Progenitor cell of endocrine pancreas (in vitro differentiated cells): Measurements from ENCODE around the gene ZNF407. TPM values are rescaled to one million over a fixed set of nuclear protein-coding genes. Genes with fewer than 3 reads are reported as not detected.

ENCODE experiments used
- DNase-seq: peaks from one replicate; pipeline ENCODE4 v3.0.0; 2021; ENCODE audit warnings: low spot score; ENCODE audit not compliant: unreplicated experiment
- H3K27ac Mint-ChIP-seq: 2 replicates; pipeline ENCODE4 v1.8.0; 2021; ENCODE audit warnings: mild to moderate bottlenecking, moderate library complexity, mixed read lengths
- H3K27me3 Mint-ChIP-seq: 2 replicates; pipeline ENCODE4 v1.8.0; 2021; ENCODE audit warnings: mixed read lengths
- H3K36me3 Mint-ChIP-seq: 2 replicates; pipeline ENCODE4 v1.8.0; 2022; ENCODE audit warnings: mixed read lengths; ENCODE audit not compliant: insufficient read depth
- H3K4me1 Mint-ChIP-seq: 2 replicates; pipeline ENCODE4 v1.8.0; 2021; ENCODE audit warnings: low read depth, mixed read lengths
- H3K4me3 Mint-ChIP-seq: 2 replicates; pipeline ENCODE4 v1.8.0; 2021; ENCODE audit warnings: low read depth, mild to moderate bottlenecking, moderate library complexity, mixed read lengths
- H3K9me3 Mint-ChIP-seq: 2 replicates; pipeline ENCODE4 v1.8.0; 2021; ENCODE audit warnings: low read depth, mixed read lengths
- total RNA-seq: library from RNA; stranded (reverse); gene quantifications from 2 replicates; pipeline ENCODE4 v1.2.1, GENCODE V29; 2021
- TF ChIP-seq, protein P1 (sequence below): fragments of 200-600 bp; sonication (generic); IDR thresholded peaks from one replicate; pipeline ENCODE4 v1.5.0; 2021; ENCODE audit warnings: antibody characterized with exemption, mild to moderate bottlenecking; ENCODE audit not compliant: unreplicated experiment

Gene ZNF407
- total RNA-seq, 1 donor from 2014 or later, result 18.1 TPM

DNA sequence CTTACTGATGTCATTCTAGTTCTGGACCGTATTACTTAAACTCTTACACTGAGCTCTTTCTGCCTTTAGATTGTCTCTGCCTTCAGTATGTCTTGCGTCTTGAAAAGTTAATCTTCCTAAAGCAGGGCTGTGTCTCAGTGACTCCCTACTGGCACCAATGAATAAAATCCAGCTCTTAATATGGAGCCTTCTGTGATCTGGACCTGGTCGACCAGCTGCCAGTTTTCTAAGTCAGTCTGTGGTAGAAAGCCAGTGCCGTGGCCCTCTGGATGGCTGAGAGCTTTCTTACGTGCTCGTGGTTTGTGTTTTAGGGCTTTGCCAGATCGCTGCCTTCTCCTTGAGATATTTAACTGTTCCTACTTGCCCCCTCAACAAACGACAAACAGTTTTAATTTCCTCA is 26.8 kb downstream of the ZNF407 start:
- no peak overlapping the region for H3K27ac Mint-ChIP-seq
- no peaks in the 10 kb centered on the region for H3K4me1 Mint-ChIP-seq
- no peaks in the 10 kb centered on the region for H3K27me3 Mint-ChIP-seq
- no peaks in the 10 kb centered on the region for H3K9me3 Mint-ChIP-seq
- DNase-seq, result no peak
- TF ChIP-seq, protein P1, sequence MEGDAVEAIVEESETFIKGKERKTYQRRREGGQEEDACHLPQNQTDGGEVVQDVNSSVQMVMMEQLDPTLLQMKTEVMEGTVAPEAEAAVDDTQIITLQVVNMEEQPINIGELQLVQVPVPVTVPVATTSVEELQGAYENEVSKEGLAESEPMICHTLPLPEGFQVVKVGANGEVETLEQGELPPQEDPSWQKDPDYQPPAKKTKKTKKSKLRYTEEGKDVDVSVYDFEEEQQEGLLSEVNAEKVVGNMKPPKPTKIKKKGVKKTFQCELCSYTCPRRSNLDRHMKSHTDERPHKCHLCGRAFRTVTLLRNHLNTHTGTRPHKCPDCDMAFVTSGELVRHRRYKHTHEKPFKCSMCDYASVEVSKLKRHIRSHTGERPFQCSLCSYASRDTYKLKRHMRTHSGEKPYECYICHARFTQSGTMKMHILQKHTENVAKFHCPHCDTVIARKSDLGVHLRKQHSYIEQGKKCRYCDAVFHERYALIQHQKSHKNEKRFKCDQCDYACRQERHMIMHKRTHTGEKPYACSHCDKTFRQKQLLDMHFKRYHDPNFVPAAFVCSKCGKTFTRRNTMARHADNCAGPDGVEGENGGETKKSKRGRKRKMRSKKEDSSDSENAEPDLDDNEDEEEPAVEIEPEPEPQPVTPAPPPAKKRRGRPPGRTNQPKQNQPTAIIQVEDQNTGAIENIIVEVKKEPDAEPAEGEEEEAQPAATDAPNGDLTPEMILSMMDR, result no peak
- H3K36me3 Mint-ChIP-seq, result no peaks in the 10 kb centered on the region
- no peak overlapping the region for H3K4me3 Mint-ChIP-seq

DNA sequence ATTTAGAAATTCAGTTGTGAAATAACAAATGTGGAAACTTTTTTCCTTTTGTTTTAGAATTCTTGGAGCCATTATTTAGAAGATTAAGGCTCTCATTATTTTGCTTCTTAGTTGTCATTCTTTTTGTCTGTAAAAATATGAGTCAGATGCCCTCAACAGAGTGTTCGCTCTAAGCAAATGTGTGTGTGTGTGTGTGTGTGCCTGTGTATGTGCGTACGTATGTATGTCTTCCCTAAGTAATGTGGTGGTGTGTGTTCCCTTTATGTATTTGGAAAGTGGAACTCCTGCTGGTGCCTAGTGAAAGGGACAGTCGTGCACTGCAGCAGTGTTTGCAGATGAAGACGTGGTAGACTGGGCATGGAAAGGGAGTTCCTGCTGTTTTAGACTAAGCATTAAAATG is 27.5 kb downstream of the ZNF407 start:
- H3K4me3 Mint-ChIP-seq, result no peak overlapping the region
- H3K36me3 Mint-ChIP-seq, result no peaks in the 10 kb centered on the region
- no peaks in the 10 kb centered on the region for H3K9me3 Mint-ChIP-seq
- no peaks in the 10 kb centered on the region for H3K4me1 Mint-ChIP-seq
- TF ChIP-seq, protein P1, result no peak
- H3K27me3 Mint-ChIP-seq, result no peaks in the 10 kb centered on the region
- H3K27ac Mint-ChIP-seq, result no peak overlapping the region
- DNase-seq, result no peak

DNA sequence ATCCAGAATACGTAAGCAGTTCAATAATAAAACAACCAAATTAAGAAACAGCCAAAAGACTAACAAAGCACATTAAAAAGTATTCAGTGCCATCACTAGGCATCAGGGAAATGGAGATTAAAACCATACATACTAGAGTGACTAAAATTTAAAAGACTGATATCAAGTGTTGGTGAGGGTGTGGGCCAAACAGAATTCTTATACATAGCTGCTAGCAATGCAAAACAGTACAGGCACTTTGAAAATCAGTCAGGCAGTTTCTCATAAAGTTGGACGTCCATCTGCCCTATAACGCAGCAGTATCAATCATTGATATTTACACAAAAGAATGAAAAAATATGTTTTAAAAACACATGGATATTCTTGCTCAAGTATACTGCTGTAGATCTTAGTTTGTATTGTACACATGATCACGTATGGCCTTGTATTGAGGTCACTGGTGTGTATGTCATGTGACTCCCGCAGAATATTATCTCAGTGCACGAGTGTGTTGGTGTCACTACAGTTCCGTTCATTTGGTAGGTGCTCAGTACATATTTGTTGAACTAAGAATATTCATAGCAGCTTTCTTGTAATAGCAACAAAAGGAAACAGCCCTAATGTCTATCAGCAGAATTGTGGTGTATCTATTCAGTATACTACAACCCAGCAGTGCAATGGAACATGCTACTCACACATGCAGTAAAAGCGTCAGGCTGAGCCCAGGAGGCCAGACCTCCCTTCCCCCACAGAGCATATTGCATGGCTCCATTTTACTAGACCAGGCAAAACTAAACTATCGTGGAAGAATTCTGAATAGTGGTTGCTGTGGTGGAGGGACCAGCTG is 28.6 kb downstream of the ZNF407 start:
- Mint-ChIP-seq H3K4me1 (no peaks in the 10 kb centered on the region), H3K27ac (no peak overlapping the region), H3K9me3 (no peaks in the 10 kb centered on the region), H3K4me3 (no peak overlapping the region), H3K27me3 (no peaks in the 10 kb centered on the region), H3K36me3 (no peaks in the 10 kb centered on the region)
- DNase-seq, result no peak
- TF ChIP-seq, protein P1, result no peak

DNA sequence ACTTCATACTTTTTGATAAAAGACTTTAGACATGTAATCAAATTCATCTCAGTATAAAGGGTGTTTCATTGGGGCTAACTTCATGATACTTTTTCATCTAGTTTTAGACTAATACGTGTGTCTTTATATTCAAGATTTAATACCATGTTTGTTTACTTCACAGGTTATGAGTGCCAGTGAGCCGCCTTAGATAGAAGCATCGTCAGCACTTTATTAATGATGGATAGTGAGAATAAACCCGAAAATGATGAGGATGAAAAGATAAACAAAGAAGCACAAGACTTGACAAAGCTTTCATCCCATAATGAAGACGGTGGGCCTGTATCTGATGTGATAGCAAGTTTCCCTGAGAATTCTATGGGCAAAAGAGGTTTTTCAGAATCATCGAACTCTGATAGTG is 33.1 kb downstream of the ZNF407 start:
- H3K27ac Mint-ChIP-seq, result no peak overlapping the region
- peaks cover 7% of the 10 kb centered on the region for H3K4me1 Mint-ChIP-seq
- peaks cover 13% of the 10 kb centered on the region for H3K36me3 Mint-ChIP-seq
- no peaks in the 10 kb centered on the region for H3K9me3 Mint-ChIP-seq
- TF ChIP-seq, protein P1, result no peak
- no peaks in the 10 kb centered on the region for H3K27me3 Mint-ChIP-seq
- H3K4me3 Mint-ChIP-seq, result no peak overlapping the region
- no peak for DNase-seq

DNA sequence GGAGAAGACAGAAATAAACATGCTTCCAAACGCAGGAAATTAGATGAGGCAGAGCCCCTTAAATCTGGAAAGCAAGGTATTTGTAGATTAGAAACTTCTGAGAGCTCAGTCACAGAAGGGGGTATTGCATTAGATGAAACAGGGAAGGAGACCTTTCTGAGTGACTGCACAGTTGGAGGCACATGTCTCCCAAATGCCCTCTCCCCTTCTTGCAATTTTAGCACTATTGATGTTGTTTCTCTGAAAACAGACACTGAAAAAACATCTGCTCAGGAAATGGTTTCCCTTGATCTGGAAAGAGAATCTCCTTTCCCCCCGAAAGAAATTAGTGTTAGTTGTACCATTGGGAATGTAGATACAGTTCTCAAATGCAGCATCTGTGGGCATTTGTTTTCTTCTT is 33.5 kb downstream of the ZNF407 start:
- DNase-seq, result no peak
- Mint-ChIP-seq H3K4me1 (peaks cover 7% of the 10 kb centered on the region), H3K36me3 (peaks cover 13% of the 10 kb centered on the region), H3K4me3 (no peak overlapping the region), H3K27ac (no peak overlapping the region), H3K9me3 (no peaks in the 10 kb centered on the region), H3K27me3 (no peaks in the 10 kb centered on the region)
- TF ChIP-seq, protein P1, result no peak
